GM23338 (cell line): Measurements from ENCODE around the gene GAA. TPM values are rescaled to one million over a fixed set of nuclear protein-coding genes. Genes with fewer than 3 reads are reported as not detected.

Source experiments
- ATAC-seq: fragments of 200-7000 bp; cut with Tn5 transposase; 3 replicates; pipeline ENCODE4 v1.9.1; 2020
- DNase-seq: peaks from one replicate; pipeline ENCODE4 v3.0.0-alpha.2; 2015; ENCODE audit warnings: low spot score
- H2AFZ ChIP-seq: fragments of 200-600 bp; sonication (generic); 2 replicates; pipeline ENCODE4 v1.8.0; 2016; ENCODE audit warnings: antibody characterized with exemption, mild to moderate bottlenecking, moderate library complexity
- H3F3A ChIP-seq: fragments of 200-600 bp; sonication (generic); replicated peaks from 2 replicates; pipeline ENCODE4 v1.8.0; 2017; ENCODE audit warnings: antibody characterized with exemption, mixed run types, low read depth
- H3K27ac ChIP-seq: fragments of 200-600 bp; sonication (generic); 2 replicates; pipeline ENCODE4 v1.6.1; 2016; ENCODE audit warnings: low read depth
- H3K27me3 ChIP-seq: fragments of 200-600 bp; sonication (generic); 2 replicates; pipeline ENCODE4 v1.8.0; 2016; ENCODE audit warnings: mild to moderate bottlenecking, mixed run types, moderate library complexity; ENCODE audit not compliant: insufficient read depth
- H3K36me3 ChIP-seq: fragments of 200-600 bp; sonication (generic); 2 replicates; pipeline ENCODE4 v1.8.0; 2016; ENCODE audit warnings: mild to moderate bottlenecking; ENCODE audit not compliant: insufficient read depth
- H3K4me1 ChIP-seq: fragments of 200-600 bp; sonication (generic); 2 replicates; pipeline ENCODE4 v1.8.0; 2016; ENCODE audit warnings: mild to moderate bottlenecking, moderate library complexity; ENCODE audit not compliant: insufficient read depth
- H3K4me2 ChIP-seq: fragments of 200-600 bp; sonication (generic); 2 replicates; pipeline ENCODE4 v1.7.1; 2017; ENCODE audit warnings: mixed run types
- H3K4me3 ChIP-seq: fragments of 200-600 bp; sonication (generic); 2 replicates; pipeline ENCODE4 v1.6.1; 2016; ENCODE audit warnings: mixed run types
- H3K79me2 ChIP-seq: fragments of 200-600 bp; sonication (generic); replicated peaks from 2 replicates; pipeline ENCODE4 v1.8.0; 2017; ENCODE audit warnings: mild to moderate bottlenecking; ENCODE audit not compliant: insufficient read depth
- H3K9me2 ChIP-seq: fragments of 200-600 bp; sonication (generic); 2 replicates; pipeline ENCODE4 v1.8.0; 2017; ENCODE audit not compliant: insufficient read depth
- H4K20me1 ChIP-seq: fragments of 200-600 bp; sonication (generic); replicated peaks from 2 replicates; pipeline ENCODE4 v1.8.0; 2017; ENCODE audit warnings: mild to moderate bottlenecking; ENCODE audit not compliant: insufficient read depth
- H3K27ac Mint-ChIP-seq: 2 replicates; pipeline ENCODE4 v1.8.0; 2020; ENCODE audit warnings: inconsistent platforms, mild to moderate bottlenecking, moderate library complexity, mixed read lengths
- H3K27me3 Mint-ChIP-seq: 3 replicates; pipeline ENCODE4 v1.8.0; 2022; ENCODE audit warnings: low read depth, mild to moderate bottlenecking, moderate library complexity, mixed read lengths, inconsistent platforms; ENCODE audit not compliant: insufficient read depth, poor library complexity
- H3K36me3 Mint-ChIP-seq: 3 replicates; pipeline ENCODE4 v1.8.0; 2021; ENCODE audit warnings: low read depth, mild to moderate bottlenecking, inconsistent platforms, moderate library complexity, mixed read lengths
- H3K4me1 Mint-ChIP-seq: 3 replicates; pipeline ENCODE4 v1.8.0; 2020; ENCODE audit warnings: mild to moderate bottlenecking, inconsistent platforms, mixed read lengths
- H3K4me3 Mint-ChIP-seq: 3 replicates; pipeline ENCODE4 v1.8.0; 2021; ENCODE audit warnings: moderate library complexity, mild to moderate bottlenecking, inconsistent platforms, mixed read lengths
- H3K9me3 Mint-ChIP-seq: 3 replicates; pipeline ENCODE4 v1.8.0; 2020; ENCODE audit warnings: moderate library complexity, mild to moderate bottlenecking, inconsistent platforms, mixed read lengths
- CREB1 ChIP-seq: fragments of 250-450 bp; sonication (Bioruptor Pico); IDR thresholded peaks from 2 replicates; pipeline ENCODE4 v1.5.0; 2020; ENCODE audit warnings: low read depth, mild to moderate bottlenecking, moderate library complexity
- CTCF ChIP-seq, 2 experiments: fragments of 200-600 bp in 1 of 2; sonication (generic) in 1 of 2; conservative IDR thresholded peaks; 2 replicates each; pipeline versions ENCODE4 v1.5.1 to v1.6.1; 2016 to 2017; ENCODE audit warnings: antibody characterized with exemption in 2 of 2, low read depth in 2 of 2, mild to moderate bottlenecking in 2 of 2, moderate library complexity in 1 of 2
- EZH2 ChIP-seq: fragments of 200-600 bp; sonication (generic); IDR thresholded peaks from one replicate; pipeline ENCODE4 v1.8.0; 2017; ENCODE audit warnings: antibody characterized with exemption, mild to moderate bottlenecking, low read depth; ENCODE audit not compliant: unreplicated experiment
- EZH2phosphoT487 ChIP-seq: fragments of 200-600 bp; sonication (generic); IDR thresholded peaks from one replicate; pipeline ENCODE4 v1.8.1; 2018; ENCODE audit warnings: antibody characterized with exemption; ENCODE audit not compliant: unreplicated experiment
- JUNB ChIP-seq: IDR thresholded peaks from one replicate; pipeline ENCODE4 v1.6.1; 2016; ENCODE audit warnings: antibody characterized with exemption; ENCODE audit not compliant: unreplicated experiment
- NANOG ChIP-seq: IDR thresholded peaks from 2 replicates; pipeline ENCODE4 v1.6.1; 2016; ENCODE audit warnings: antibody characterized with exemption, borderline replicate concordance
- POLR2AphosphoS5 ChIP-seq: IDR thresholded peaks from 2 replicates; pipeline ENCODE4 v1.6.1; 2016; ENCODE audit warnings: antibody characterized with exemption, low read depth
- REST ChIP-seq: IDR thresholded peaks from one replicate; pipeline ENCODE4 v1.6.1; 2018; ENCODE audit warnings: antibody characterized with exemption; ENCODE audit not compliant: unreplicated experiment
- STAT1 ChIP-seq: IDR thresholded peaks from one replicate; pipeline ENCODE4 v1.6.1; 2016; ENCODE audit warnings: antibody characterized with exemption; ENCODE audit not compliant: unreplicated experiment
- ZNF114 ChIP-seq: fragments of 250-450 bp; sonication (Bioruptor Pico); IDR thresholded peaks from 2 replicates; pipeline ENCODE4 v1.5.0; 2020; ENCODE audit warnings: mild to moderate bottlenecking, moderate library complexity
- ZNF331 ChIP-seq: fragments of 250-450 bp; sonication (Bioruptor Pico); IDR thresholded peaks from 2 replicates; pipeline ENCODE4 v1.5.0; 2020; ENCODE audit warnings: low read depth, mild to moderate bottlenecking, moderate library complexity
- polyA plus RNA-seq: library from polyadenylated mRNA; unstranded; fragments of >200 nt; fragmentation: Nextera tagmentation; extraction: Ambion mirVana; gene quantifications from 2 replicates; pipeline ENCODE4 v1.2.1, GENCODE V29; 2016
- total RNA-seq: library from RNA; depleted of rRNA; stranded (reverse); fragments of >200 nt; shearing (Covaris generic); gene quantifications from 2 replicates; pipeline ENCODE4 v1.2.3, GENCODE V29; 2014
- TF ChIP-seq, protein P1 (sequence below): IDR thresholded peaks from 2 replicates; pipeline ENCODE4 v1.6.1; 2016; ENCODE audit warnings: antibody characterized with exemption
- TF ChIP-seq, protein P2 (sequence below): fragments of 250-450 bp; sonication (Bioruptor Pico); IDR thresholded peaks from 2 replicates; pipeline ENCODE4 v1.5.0; 2020; ENCODE audit warnings: mild to moderate bottlenecking, moderate library complexity

GAA gene
- total and polyA plus RNA-seq, 2 experiments from 2014 or later = 72.5 to 98.1 TPM

GRCh38 chr17:80123791-80124190 lies 22.4 kb downstream of the GAA start:
- Histone ChIP-seq H3K4me2 (peak overlapping the region; percentile 29), H2AFZ (peak overlapping the region; percentile 82), H3F3A (peaks cover 10% of the 10 kb centered on the region; the same call in 1 of the 2 replicates), H3K9me2 (no peaks in the 10 kb centered on the region), H3K4me3 (no peak overlapping the region), H3K4me1 (peaks cover 12% of the 10 kb centered on the region), H4K20me1 (no peaks in the 10 kb centered on the region), H3K27me3 (no peaks in the 10 kb centered on the region), H3K36me3 (no peaks in the 10 kb centered on the region), H3K27ac (peak overlapping the region; percentile 10; the same call in 1 of the 2 replicates), H3K79me2 (no peaks in the 10 kb centered on the region)
- DNase-seq = no peak
- H3K27ac Mint-ChIP-seq = peak overlapping the region; percentile 83
- peak; percentile 7 for ATAC-seq
- no peaks in the 10 kb centered on the region for H3K9me3 Mint-ChIP-seq
- peaks cover 16% of the 10 kb centered on the region for H3K4me1 Mint-ChIP-seq
- H3K36me3 Mint-ChIP-seq = no peaks in the 10 kb centered on the region
- no peak for TF ChIP-seq JUNB
- TF ChIP-seq STAT1 = no peak
- no peak for TF ChIP-seq NANOG
- no peak for TF ChIP-seq ZNF331 (CRISPR knock-in tag)
- TF ChIP-seq, protein P1, sequence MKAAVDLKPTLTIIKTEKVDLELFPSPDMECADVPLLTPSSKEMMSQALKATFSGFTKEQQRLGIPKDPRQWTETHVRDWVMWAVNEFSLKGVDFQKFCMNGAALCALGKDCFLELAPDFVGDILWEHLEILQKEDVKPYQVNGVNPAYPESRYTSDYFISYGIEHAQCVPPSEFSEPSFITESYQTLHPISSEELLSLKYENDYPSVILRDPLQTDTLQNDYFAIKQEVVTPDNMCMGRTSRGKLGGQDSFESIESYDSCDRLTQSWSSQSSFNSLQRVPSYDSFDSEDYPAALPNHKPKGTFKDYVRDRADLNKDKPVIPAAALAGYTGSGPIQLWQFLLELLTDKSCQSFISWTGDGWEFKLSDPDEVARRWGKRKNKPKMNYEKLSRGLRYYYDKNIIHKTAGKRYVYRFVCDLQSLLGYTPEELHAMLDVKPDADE = no peak
- TF ChIP-seq, protein P2, sequence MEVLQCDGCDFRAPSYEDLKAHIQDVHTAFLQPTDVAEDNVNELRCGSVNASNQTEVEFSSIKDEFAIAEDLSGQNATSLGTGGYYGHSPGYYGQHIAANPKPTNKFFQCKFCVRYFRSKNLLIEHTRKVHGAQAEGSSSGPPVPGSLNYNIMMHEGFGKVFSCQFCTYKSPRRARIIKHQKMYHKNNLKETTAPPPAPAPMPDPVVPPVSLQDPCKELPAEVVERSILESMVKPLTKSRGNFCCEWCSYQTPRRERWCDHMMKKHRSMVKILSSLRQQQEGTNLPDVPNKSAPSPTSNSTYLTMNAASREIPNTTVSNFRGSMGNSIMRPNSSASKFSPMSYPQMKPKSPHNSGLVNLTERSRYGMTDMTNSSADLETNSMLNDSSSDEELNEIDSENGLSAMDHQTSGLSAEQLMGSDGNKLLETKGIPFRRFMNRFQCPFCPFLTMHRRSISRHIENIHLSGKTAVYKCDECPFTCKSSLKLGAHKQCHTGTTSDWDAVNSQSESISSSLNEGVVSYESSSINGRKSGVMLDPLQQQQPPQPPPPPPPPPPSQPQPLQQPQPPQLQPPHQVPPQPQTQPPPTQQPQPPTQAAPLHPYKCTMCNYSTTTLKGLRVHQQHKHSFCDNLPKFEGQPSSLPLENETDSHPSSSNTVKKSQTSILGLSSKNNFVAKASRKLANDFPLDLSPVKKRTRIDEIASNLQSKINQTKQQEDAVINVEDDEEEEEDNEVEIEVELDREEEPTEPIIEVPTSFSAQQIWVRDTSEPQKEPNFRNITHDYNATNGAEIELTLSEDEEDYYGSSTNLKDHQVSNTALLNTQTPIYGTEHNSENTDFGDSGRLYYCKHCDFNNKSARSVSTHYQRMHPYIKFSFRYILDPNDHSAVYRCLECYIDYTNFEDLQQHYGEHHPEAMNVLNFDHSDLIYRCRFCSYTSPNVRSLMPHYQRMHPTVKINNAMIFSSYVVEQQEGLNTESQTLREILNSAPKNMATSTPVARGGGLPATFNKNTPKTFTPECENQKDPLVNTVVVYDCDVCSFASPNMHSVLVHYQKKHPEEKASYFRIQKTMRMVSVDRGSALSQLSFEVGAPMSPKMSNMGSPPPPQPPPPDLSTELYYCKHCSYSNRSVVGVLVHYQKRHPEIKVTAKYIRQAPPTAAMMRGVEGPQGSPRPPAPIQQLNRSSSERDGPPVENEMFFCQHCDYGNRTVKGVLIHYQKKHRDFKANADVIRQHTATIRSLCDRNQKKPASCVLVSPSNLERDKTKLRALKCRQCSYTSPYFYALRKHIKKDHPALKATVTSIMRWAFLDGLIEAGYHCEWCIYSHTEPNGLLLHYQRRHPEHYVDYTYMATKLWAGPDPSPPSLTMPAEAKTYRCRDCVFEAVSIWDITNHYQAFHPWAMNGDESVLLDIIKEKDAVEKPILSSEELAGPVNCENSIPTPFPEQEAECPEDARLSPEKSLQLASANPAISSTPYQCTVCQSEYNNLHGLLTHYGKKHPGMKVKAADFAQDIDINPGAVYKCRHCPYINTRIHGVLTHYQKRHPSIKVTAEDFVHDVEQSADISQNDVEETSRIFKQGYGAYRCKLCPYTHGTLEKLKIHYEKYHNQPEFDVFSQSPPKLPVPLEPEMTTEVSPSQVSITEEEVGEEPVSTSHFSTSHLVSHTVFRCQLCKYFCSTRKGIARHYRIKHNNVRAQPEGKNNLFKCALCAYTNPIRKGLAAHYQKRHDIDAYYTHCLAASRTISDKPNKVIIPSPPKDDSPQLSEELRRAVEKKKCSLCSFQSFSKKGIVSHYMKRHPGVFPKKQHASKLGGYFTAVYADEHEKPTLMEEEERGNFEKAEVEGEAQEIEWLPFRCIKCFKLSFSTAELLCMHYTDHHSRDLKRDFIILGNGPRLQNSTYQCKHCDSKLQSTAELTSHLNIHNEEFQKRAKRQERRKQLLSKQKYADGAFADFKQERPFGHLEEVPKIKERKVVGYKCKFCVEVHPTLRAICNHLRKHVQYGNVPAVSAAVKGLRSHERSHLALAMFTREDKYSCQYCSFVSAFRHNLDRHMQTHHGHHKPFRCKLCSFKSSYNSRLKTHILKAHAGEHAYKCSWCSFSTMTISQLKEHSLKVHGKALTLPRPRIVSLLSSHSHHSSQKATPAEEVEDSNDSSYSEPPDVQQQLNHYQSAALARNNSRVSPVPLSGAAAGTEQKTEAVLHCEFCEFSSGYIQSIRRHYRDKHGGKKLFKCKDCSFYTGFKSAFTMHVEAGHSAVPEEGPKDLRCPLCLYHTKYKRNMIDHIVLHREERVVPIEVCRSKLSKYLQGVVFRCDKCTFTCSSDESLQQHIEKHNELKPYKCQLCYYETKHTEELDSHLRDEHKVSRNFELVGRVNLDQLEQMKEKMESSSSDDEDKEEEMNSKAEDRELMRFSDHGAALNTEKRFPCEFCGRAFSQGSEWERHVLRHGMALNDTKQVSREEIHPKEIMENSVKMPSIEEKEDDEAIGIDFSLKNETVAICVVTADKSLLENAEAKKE (CRISPR knock-in tag) = no peak
- TF ChIP-seq ZNF114 (CRISPR knock-in tag) = no peak
- TF ChIP-seq EZH2 = no peak
- TF ChIP-seq REST = no peak
- TF ChIP-seq EZH2phosphoT487 = no peak
- no peak for TF ChIP-seq POLR2AphosphoS5
- TF ChIP-seq CREB1 (CRISPR knock-in tag) = no peak
- TF ChIP-seq CTCF (conservative IDR thresholded peaks at IDR 0.05; ENCODE audit: low read depth in 2 of 2) = no peak
- H3K27me3 Mint-ChIP-seq = peaks cover 12% of the 10 kb centered on the region
- H3K4me3 Mint-ChIP-seq = peak overlapping the region; percentile 50; the same call in 1 of the 3 replicates
